ENCODE results near the gene TRPC4AP.

Gene TRPC4AP

GRCh38 chr20:34983995-34984735 lies 108.4 kb downstream of the TRPC4AP start:
- Histone ChIP-seq H3K36me3 (no peaks in the 10 kb centered on the region), H3K4me3 (ENCODE audit: low read depth, low read length) (no peak overlapping the region), H3K9me3 (ENCODE audit: severe bottlenecking) (peaks cover 3% of the 10 kb centered on the region), H3K27ac (no peak overlapping the region), H3K27me3 (ENCODE audit: insufficient read depth, low read depth, severe bottlenecking) (no peaks in the 10 kb centered on the region)
- no peak for TF ChIP-seq CTCF (IDR thresholded peaks at IDR 0.05; ENCODE audit: low read depth, low read length)
- no peak for DNase-seq

- no peak overlapping the region for H3K4me3 ChIP-seq (ENCODE audit: low read depth, low read length)
- no peak for DNase-seq
- H3K27ac ChIP-seq: no peak overlapping the region; the same call in 1 of the 2 replicates
- H3K36me3 ChIP-seq: no peaks in the 10 kb centered on the region
- H3K9me3 ChIP-seq (ENCODE audit: severe bottlenecking): peaks cover 3% of the 10 kb centered on the region
- no peak for TF ChIP-seq CTCF (IDR thresholded peaks at IDR 0.05; ENCODE audit: low read depth, low read length)
- no peaks in the 10 kb centered on the region for H3K27me3 ChIP-seq (ENCODE audit: insufficient read depth, low read depth, severe bottlenecking)
Observed at GRCh38 chr20:34983089-34983820, 109.4 kb downstream of the TRPC4AP start.

- H3K4me3 ChIP-seq (ENCODE audit: low read depth, low read length): no peak overlapping the region
- H3K9me3 ChIP-seq (ENCODE audit: severe bottlenecking): peaks cover 3% of the 10 kb centered on the region
- no peak for DNase-seq
- no peak for TF ChIP-seq CTCF (IDR thresholded peaks at IDR 0.05; ENCODE audit: low read depth, low read length)
- no peaks in the 10 kb centered on the region for H3K27me3 ChIP-seq (ENCODE audit: insufficient read depth, low read depth, severe bottlenecking)
- peak overlapping the region; percentile 32 for H3K27ac ChIP-seq
- no peaks in the 10 kb centered on the region for H3K36me3 ChIP-seq
Observed at GRCh38 chr20:34982270-34983088, 110.1 kb downstream of the TRPC4AP start.

GRCh38 chr20:34980543-34981233 lies 111.9 kb downstream of the TRPC4AP start:
- Histone ChIP-seq H3K9me3 (ENCODE audit: severe bottlenecking) (peaks cover 3% of the 10 kb centered on the region), H3K36me3 (no peaks in the 10 kb centered on the region), H3K4me3 (ENCODE audit: low read depth, low read length) (no peak overlapping the region), H3K27me3 (ENCODE audit: insufficient read depth, low read depth, severe bottlenecking) (no peaks in the 10 kb centered on the region), H3K27ac (peak overlapping the region; percentile 93)
- no peak for TF ChIP-seq CTCF (IDR thresholded peaks at IDR 0.05; ENCODE audit: low read depth, low read length)
- peak; percentile 96 for DNase-seq

- no peaks in the 10 kb centered on the region for H3K36me3 ChIP-seq
- no peak overlapping the region for H3K4me3 ChIP-seq (ENCODE audit: low read depth, low read length)
- peaks cover 3% of the 10 kb centered on the region for H3K9me3 ChIP-seq (ENCODE audit: severe bottlenecking)
- TF ChIP-seq CTCF (IDR thresholded peaks at IDR 0.05; ENCODE audit: low read depth, low read length): no peak
- no peaks in the 10 kb centered on the region for H3K27me3 ChIP-seq (ENCODE audit: insufficient read depth, low read depth, severe bottlenecking)
- DNase-seq: no peak
- H3K27ac ChIP-seq: peak overlapping the region; percentile 93; the same call in 1 of the 2 replicates
Observed at GRCh38 chr20:34979366-34980153, 113.0 kb downstream of the TRPC4AP start.

Measured in WERI-Rb-1 (cell line).